Keratinocyte (primary cell): Measurements from ENCODE around the gene RFX2. TPM values are rescaled to one million over a fixed set of nuclear protein-coding genes. Genes with fewer than 3 reads are reported as not detected.
A peak's percentile ranks its signal among the peaks of the same experiment; 100 is the strongest.

Experiments
- DNase-seq: peaks from one replicate; pipeline ENCODE4 v3.0.0-alpha.2; 2011; ENCODE audit warnings: low read depth, missing footprints, low spot score
- FAIRE-seq: peaks from 2 replicates; lab custom pipeline; 2011; peaks lifted over from hg19 to GRCh38; lab: Jason Lieb, UNC
- H2AFZ ChIP-seq: 2 replicates; pipeline ENCODE4 v1.6.0; 2012; ENCODE audit warnings: low read length, control low read depth, inconsistent platforms; ENCODE audit not compliant: control insufficient read depth
- H3K27ac ChIP-seq: 2 replicates; pipeline ENCODE4 v1.5.1; 2011; ENCODE audit warnings: low read length; ENCODE audit not compliant: control insufficient read depth, insufficient read depth
- H3K27me3 ChIP-seq: 3 replicates; pipeline ENCODE4 v1.6.0; 2011; ENCODE audit warnings: low read length; ENCODE audit not compliant: control insufficient read depth, insufficient read depth; ENCODE audit errors: extremely low read depth
- H3K36me3 ChIP-seq, 2 experiments: 2 replicates in 1 of 2; 3 replicates in 1 of 2; pipeline ENCODE4 v1.5.1; 2011; ENCODE audit warnings: low read length in 2 of 2, mild to moderate bottlenecking in 1 of 2; ENCODE audit not compliant: control insufficient read depth in 2 of 2, insufficient read depth in 2 of 2; ENCODE audit errors: extremely low read depth in 1 of 2
- H3K4me1 ChIP-seq: 3 replicates; pipeline ENCODE4 v1.5.1; 2011; ENCODE audit warnings: low read length; ENCODE audit not compliant: control insufficient read depth, insufficient read depth; ENCODE audit errors: extremely low read depth
- H3K4me2 ChIP-seq: 3 replicates; pipeline ENCODE4 v1.6.0; 2011; ENCODE audit warnings: low read depth, low read length; ENCODE audit not compliant: control insufficient read depth, insufficient read depth; ENCODE audit errors: extremely low read depth
- H3K4me3 ChIP-seq, 3 experiments: fragments of 200-600 bp in 1 of 3; sonication (generic) in 1 of 3; 2 replicates in 2 of 3; 3 replicates in 1 of 3; pipeline ENCODE4 v1.5.1; 2011 to 2016; ENCODE audit warnings: low read length in 3 of 3, mild to moderate bottlenecking in 3 of 3, control low read depth in 2 of 3, inconsistent platforms in 1 of 3, low read depth in 1 of 3, mixed read lengths in 1 of 3, mixed run types in 1 of 3, moderate library complexity in 1 of 3; ENCODE audit not compliant: control insufficient read depth in 2 of 3, insufficient read depth in 2 of 3; ENCODE audit errors: extremely low read depth in 1 of 3
- H3K79me2 ChIP-seq: 2 replicates; pipeline ENCODE4 v1.6.0; 2012; ENCODE audit warnings: low read length; ENCODE audit not compliant: control insufficient read depth, insufficient read depth
- H3K9ac ChIP-seq: 3 replicates; pipeline ENCODE4 v1.6.0; 2011; ENCODE audit warnings: low read length; ENCODE audit not compliant: control insufficient read depth, insufficient read depth; ENCODE audit errors: extremely low read depth
- H3K9me1 ChIP-seq: 3 replicates; pipeline ENCODE4 v1.6.0; 2011; ENCODE audit warnings: low read length; ENCODE audit not compliant: control insufficient read depth, insufficient read depth; ENCODE audit errors: extremely low read depth
- H3K9me3 ChIP-seq: 2 replicates; pipeline ENCODE4 v1.5.1; 2012; ENCODE audit warnings: low read depth, low read length; ENCODE audit not compliant: control insufficient read depth
- H4K20me1 ChIP-seq: 3 replicates; pipeline ENCODE4 v1.6.0; 2011; ENCODE audit warnings: low read length; ENCODE audit not compliant: control insufficient read depth, insufficient read depth; ENCODE audit errors: extremely low read depth
- CTCF ChIP-seq, 3 experiments: IDR thresholded peaks in 1 of 3; conservative IDR thresholded peaks in 1 of 3; optimal IDR thresholded peaks in 1 of 3; 2 replicates in 2 of 3; 3 replicates in 1 of 3; pipeline versions ENCODE3 to v1.5.1; 2011; ENCODE audit warnings: low read length in 3 of 3, mild to moderate bottlenecking in 3 of 3, moderate library complexity in 2 of 3, control low read depth in 1 of 3, inconsistent platforms in 1 of 3; ENCODE audit not compliant: insufficient read depth in 2 of 3; ENCODE audit errors: extremely low read depth in 1 of 3
- EZH2 ChIP-seq: IDR thresholded peaks from one replicate; pipeline ENCODE4 v1.6.1; 2012; ENCODE audit warnings: inconsistent platforms, mild to moderate bottlenecking, low read length, moderate library complexity
- dilution Hi-C: fragments of 300-500 bp; cut with MboI; formaldehyde crosslinking; loops from one replicate; pipeline ENCODE4 v1.7.0; 2020; ENCODE audit warnings: low sequenced_read_pairs; ENCODE audit not compliant: extremely low pct_ligation_motif_present
- polyA plus RNA-seq, 5 experiments: library from polyadenylated mRNA; depleted of rRNA in 3 of 5; stranded (reverse) in 3 of 5; stranded (forward) in 1 of 5; unstranded in 1 of 5; fragments of >200 nt; gene quantifications; 1 replicate in 1 of 5; 2 replicates in 3 of 5; 3 replicates in 1 of 5; pipeline versions ENCODE4 v1.2.1 to v1.2.3, GENCODE V29; 2011 to 2012; ENCODE audit warnings: missing spikeins in 2 of 5, low read depth in 1 of 5, low replicate concordance in 1 of 5

Gene RFX2
- polyA plus RNA-seq, 1 donor (not counting 4 experiments of a cell fraction or from before 2014, with no cell fraction given), result 5.8 TPM

GRCh38 chr19:6099033-6099432 is 11.3 kb downstream of the RFX2 start:
- DNase-seq (no peak), FAIRE-seq (no peak)
- Histone ChIP-seq H3K4me1 (peaks cover 58% of the 10 kb centered on the region), H3K27me3 (no peaks in the 10 kb centered on the region), H3K79me2 (peaks cover 46% of the 10 kb centered on the region), H3K4me3 (no peak overlapping the region), H3K9ac (peak overlapping the region; percentile 11), H2AFZ (no peak overlapping the region), H3K27ac (no peak overlapping the region), H4K20me1 (no peaks in the 10 kb centered on the region), H3K9me1 (no peaks in the 10 kb centered on the region), H3K4me2 (peak overlapping the region; percentile 29), H3K9me3 (no peaks in the 10 kb centered on the region), H3K36me3 (peaks cover 0 to 5% of the 10 kb centered on the region in 2 experiments)
- no peak for TF ChIP-seq EZH2
- TF ChIP-seq CTCF (optimal IDR thresholded peaks at IDR 0.05 in 1 of 3, IDR thresholded peaks at IDR 0.05 in 1 of 3, conservative IDR thresholded peaks at IDR 0.05 in 1 of 3; ENCODE audit: extremely low read depth in 1 of 3, insufficient read depth in 2 of 3, low read length in 3 of 3), result no peak
- dilution Hi-C loops, result no loop called here

DNA sequence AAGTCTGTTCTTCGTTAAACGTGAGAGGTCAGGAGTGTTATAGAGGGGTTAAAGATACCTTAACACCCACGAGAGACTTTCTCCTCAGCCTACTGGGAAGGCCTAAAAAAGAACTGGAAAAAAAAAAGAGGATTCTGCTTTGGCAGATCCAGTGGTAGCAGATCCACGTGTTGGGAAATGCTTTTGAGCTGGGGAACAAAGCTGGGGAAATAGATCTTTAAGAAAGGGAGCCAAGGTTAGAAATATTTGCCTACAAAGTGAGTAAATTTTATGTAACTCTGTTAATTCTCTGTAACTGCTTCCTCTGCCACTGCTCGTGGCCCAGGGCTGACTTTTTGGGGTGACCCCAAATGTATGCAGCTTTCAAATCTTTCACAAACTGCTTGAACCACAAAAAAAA is 11.7 kb downstream of the RFX2 start:
- Histone ChIP-seq H2AFZ (no peak overlapping the region), H3K27me3 (no peaks in the 10 kb centered on the region), H4K20me1 (no peaks in the 10 kb centered on the region), H3K4me3 (no peak overlapping the region), H3K4me1 (peaks cover 55% of the 10 kb centered on the region), H3K36me3 (peaks cover 0 to 5% of the 10 kb centered on the region in 2 experiments), H3K9ac (no peak overlapping the region), H3K9me3 (no peaks in the 10 kb centered on the region), H3K27ac (peak overlapping the region; percentile 4), H3K79me2 (peaks cover 46% of the 10 kb centered on the region), H3K9me1 (no peaks in the 10 kb centered on the region), H3K4me2 (peak overlapping the region; percentile 7)
- TF ChIP-seq EZH2, result no peak
- no peak for TF ChIP-seq CTCF (optimal IDR thresholded peaks at IDR 0.05 in 1 of 3, IDR thresholded peaks at IDR 0.05 in 1 of 3, conservative IDR thresholded peaks at IDR 0.05 in 1 of 3; ENCODE audit: extremely low read depth in 1 of 3, insufficient read depth in 2 of 3, low read length in 3 of 3)
- FAIRE-seq (no peak), DNase-seq (no peak)
- dilution Hi-C loops, result no loop called here
